Activated CD4-positive, alpha-beta T cell treated with anti-CD3 and anti-CD28 coated beads for 4 hours (primary cell): ENCODE results near the gene CD209.
"Not testable (repeated sequence)": the region's sequence is repeated elsewhere in the genome, so short reads cannot be mapped to it uniquely, and the experiment has no call there.

Source experiments
- DNase-seq, 2 donors: peaks; one replicate each; pipeline ENCODE4 v3.0.0-alpha.2; 2020

The CD209 gene, protein sequence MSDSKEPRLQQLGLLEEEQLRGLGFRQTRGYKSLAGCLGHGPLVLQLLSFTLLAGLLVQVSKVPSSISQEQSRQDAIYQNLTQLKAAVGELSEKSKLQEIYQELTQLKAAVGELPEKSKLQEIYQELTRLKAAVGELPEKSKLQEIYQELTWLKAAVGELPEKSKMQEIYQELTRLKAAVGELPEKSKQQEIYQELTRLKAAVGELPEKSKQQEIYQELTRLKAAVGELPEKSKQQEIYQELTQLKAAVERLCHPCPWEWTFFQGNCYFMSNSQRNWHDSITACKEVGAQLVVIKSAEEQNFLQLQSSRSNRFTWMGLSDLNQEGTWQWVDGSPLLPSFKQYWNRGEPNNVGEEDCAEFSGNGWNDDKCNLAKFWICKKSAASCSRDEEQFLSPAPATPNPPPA

DNA sequence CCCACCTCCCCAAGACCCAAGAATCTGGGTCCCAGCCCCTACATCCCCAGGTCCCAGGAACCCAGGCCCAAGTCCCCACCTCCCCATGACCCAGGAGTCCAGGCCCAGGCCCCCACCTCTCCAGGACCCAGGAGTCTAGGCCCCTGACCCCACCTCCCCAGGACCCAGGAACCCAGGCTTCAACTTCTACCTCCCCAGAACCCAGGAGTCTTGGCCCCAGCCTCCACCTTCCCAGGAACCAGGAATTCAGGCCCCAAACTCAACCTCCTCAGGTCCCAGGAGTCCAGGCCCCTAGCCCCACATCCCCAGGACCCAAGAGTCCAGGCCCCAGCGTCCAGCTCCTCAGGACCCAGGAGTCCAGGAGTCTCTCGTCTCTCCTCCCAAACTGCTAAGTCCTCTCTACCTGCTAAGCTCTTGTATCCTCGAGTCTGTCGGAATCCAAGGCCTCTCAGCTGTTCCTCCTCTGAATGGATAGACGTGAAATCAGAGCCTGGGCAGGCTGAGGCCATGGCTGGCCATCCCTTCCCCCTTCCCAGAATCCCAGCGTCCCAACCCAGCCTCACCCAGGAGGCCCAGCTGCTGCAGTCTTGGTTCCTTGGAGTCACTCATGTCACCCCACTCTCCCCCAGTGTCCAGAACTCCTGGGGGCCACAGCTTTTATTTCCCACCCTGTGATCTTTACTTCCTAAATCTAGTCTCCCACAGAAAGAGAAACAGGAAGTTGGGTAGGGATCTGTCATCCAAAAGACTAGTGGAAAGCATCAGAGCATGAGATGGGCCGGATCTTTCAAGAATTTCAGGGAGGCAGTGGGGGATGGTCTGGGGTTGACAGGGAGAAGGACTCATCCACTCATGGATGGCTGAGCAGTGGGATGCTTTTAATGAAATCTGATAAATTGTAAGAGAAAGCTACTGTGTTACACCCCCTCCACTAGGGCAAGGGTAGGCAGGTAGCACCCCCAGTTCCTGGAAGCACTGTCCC, at the start of gene CD209:
Gene CD209, minus strand, starts transcription at position 632 of the 982 bp plus-strand sequence. Its CDS starts 23 bp downstream, at position 609.
- DNase-seq: no peak

DNA sequence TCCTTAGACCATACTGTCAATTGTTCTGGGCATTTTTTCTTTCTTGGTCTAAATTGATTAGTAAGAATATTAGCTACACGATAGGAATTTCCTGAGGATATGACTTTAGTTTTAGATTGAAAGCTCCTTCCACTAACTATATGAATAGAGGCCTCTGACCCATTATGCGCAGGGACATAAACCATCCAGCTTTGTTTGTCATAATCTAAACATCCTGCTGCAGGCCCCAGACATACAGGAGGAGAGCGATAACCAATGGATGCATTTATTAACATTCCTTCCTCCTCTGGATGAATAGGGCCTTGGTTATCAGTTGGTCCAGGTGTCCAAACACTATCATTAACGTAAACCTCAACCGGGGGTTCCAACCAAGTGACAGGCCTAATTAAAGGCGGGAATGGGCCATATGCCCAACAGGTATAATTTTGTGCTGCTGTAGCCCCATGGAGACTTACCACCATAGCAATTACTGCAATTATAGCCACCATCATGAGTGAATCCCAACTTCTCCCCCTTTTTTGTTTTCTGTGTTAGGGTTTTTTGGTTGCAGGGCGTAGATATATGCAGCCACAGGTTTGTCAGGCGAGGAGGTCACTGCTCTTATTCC, 48.3 kb upstream of the CD209 start:
- no peak for DNase-seq

DNA sequence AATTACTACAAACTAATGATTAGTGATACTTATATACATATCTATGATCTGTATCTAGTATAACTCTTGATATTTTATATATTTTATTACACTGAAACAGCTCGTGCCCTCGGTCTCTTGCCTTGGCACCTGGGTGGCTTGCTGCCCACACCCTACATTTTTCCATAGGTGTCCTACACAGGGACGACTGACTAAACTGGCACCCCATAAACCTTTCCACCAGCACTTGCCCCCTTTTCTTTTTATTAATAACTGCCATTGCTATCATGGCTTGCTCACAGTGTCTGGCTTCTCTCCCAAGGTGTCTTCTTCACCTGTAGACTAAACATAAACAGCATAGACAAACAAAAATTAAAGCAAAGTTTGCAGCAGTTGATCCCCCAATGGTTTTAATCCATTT, 46.2 kb upstream of the CD209 start:
- DNase-seq: no peak

DNA sequence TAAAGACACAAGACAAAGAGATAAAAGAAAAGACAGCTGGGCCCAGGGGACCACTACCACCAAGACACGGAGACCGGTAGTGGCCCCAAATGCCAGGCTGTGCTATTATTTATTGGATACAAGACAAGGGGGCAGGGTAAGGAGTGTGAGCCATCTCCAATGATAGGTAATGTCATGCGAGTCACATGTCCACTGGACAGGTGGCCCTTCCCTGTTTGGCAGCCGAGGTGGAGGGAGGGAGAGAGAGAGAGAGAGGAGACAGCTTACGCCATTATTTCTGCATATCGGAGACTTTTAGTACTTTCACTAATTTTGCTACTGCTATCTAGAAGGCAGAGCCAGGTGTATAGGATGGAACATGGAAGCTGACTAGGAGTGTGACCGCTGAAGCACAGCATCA, 45.4 kb upstream of the CD209 start:
- DNase-seq: not testable (repeated sequence)

DNA sequence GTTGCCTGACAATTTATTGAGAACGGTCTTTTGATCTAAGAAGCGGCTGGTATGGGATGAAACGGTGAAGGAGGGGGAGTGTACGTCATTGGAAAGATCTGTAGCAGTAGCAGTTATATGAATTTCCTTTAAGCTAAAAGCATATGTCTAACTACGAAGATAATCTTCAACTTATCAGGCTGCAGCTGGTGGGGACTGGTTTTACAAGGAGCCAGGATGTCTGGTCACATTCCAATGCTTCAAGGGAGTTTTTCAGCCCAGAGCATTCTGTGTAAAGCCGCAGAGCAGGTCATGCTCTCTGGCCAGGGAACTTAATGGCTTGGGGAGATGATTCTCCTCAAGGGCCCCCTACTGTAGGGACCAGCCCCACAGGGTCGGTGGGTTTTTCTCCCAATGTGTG, 44.9 kb upstream of the CD209 start:
- no peak for DNase-seq

DNA sequence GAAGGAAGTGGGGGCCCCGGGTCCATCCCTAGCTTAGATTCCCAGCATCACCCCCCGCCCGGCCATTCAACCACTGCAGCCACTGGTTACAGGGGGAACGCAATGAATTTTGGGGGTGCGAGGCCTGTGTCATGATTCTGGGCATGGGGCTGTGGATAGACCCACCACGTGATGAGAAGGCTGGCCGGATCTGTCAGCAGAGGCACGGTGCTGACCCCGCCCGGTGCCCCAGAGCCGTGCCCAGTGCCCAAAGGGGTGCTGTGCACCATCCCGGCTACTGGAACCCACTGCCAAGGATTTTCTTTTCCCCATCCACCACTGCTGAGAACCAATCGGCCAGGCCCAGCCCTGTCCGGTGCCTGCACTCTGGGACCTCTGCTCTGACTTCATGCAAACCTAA, 43.1 kb upstream of the CD209 start:
- DNase-seq: no peak

DNA sequence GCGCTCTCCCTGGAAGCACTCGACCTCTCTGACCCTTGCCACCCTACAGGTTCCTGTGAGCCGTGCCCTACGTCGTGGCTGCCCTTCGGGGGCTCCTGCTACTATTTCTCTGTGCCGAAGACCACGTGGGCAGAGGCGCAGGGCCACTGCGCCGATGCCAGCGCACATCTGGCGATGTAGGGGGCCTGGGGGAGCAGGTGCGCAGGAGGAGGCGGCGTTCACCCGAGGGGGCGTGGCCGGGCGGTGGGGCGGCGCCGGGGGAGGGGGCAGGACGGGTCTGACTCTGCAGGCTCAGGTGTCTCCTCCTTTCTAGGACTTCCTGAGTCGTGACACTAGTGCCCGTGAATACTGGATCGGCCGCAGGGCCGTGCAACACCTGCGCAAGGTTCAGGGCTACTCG, 42.1 kb upstream of the CD209 start:
- peak; percentile 24 to 28 for DNase-seq

DNA sequence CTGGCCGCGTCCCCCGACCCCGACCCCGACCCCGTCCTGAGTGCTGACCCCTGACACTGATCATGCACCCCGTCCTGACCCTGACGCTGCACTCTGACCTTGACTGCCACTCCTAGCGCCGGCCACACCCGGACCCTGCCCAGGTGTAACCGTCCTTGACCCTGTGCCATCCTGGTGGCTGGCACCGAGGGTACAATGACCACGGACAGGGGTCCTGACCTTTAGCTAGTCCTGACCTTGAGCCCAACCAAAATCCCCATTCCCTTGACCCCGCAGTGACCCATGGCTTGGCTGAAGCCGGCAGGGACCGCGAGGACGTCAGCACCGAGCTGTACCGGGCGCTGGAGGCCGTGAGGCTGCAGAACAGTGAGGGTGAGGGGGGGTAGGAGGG, 41.6 kb upstream of the CD209 start:
- DNase-seq: no peak

DNA sequence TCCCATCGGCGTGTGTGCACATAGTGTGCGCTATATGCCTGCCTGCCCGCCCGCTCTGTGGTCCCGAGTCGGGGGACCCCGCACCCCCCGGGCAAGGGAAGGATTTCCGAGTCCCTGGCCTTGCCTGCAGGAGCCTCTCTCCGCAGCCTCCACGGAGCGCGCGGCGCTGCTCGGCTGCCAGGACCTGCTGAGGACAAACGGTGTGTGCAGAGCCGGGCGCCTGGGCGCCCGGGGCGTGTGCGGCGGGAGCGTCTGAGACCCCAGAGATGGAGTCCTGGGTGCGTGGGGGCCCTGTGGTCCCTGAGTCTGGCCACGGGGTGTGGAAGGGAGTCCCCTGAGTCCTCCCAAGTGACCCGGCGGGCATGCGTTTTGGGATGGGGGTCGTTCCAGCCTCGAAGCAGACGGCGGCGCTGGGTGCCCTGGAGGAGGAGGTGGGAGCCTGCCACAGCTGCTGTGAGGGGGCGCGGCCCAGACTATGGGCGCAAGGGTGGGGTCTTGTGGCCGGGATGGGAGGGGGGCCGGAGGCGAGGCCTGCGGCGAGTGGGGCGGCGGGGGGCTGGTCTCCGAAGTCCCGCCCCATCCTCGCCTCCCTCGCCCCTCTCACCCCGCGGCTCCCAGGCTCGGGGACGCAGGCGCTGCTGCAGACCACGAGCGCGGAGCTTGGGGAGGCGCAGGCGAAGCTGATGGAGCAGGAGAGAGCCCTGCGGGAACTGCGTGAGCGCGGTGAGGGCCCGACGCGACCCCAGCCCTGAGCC, 41.0 kb upstream of the CD209 start:
- DNase-seq: no peak

DNA sequence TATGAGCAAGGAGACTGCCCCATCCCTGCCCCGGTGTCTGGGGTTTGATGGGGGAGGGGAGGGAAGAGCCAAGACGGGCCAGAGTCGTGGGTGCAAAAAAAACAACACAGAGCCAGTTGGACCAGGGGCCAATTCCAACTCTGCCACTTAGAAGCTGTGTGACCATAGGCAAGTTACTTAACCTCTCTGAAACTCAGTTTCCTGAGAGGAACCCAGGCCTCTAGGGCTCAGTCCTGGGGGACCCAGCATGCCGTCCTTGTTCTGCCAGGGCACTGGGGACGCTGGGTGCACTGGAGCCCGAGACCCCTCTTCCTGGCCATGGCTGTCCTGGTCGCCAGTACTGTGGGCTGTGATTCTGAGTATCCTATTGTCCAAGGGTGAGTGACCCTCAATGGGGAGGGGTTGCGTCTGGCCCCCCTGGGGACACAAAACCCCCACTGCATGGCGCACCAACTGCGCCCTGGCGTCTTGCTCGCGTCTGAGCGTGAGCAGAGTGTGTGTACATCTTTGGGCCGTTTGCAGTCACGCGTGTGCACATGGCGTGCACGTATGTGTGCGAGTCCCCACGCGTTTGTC, 40.4 kb upstream of the CD209 start:
- DNase-seq: no peak

DNA sequence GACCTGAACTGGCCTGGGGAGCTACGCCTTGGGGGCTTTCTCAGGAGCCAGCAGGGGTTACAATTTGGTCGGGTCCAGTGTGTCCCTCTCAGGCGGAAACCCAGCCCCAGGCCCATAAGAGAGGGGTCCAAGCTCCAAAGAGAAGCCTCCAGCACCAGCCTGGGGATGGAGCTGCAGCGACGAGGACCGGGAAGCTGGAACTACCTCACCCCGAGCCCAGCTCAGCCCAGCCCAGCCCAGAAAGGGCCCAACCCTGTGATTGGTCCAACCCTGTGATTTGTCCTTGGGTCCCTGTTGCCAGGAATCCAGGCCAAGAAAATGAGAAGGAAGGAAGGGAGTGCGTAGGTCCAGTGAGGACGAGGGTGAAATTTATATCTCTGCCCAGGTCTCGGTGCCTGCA, 39.8 kb upstream of the CD209 start:
- no peak for DNase-seq

DNA sequence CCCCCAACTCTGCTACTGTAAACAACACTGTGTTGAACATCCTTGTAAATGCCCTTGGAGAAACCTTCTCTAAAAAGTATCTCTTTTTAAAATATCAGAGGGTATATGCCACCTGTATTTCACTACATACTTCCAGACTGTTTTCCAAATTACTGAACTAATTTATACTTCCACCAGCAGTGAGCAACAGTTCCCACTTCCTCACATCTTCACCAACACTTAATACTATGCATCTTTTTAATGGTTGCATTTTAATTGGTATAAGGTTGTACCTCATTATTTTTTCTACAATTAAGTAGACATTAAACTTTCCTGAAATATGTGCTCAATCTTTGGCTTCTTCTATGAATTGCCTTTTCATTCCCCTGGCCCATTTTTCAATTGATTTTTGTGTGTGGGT, 37.5 kb upstream of the CD209 start:
- no peak for DNase-seq

DNA sequence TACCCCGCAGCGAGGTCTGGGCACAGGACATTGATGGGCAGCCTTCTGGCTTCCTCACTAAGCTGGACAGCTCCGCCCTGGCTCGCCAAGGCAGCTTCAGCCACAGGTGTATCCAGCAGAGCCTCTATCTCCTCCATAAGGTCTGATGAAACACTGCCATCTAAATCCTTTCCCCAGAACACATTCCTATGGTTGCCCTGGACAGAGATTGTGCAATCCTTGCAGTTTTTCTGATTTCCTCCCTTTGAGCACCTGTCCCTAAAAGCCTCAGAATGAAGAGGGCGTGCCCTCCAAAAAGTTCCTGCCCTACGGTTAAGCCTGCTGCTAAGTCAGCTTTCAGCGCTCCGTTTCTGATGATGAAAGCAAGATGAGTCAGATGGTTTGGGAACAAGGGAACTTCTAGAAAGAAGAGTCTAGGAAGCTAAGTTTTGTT, 36.7 kb upstream of the CD209 start:
- DNase-seq: no peak

DNA sequence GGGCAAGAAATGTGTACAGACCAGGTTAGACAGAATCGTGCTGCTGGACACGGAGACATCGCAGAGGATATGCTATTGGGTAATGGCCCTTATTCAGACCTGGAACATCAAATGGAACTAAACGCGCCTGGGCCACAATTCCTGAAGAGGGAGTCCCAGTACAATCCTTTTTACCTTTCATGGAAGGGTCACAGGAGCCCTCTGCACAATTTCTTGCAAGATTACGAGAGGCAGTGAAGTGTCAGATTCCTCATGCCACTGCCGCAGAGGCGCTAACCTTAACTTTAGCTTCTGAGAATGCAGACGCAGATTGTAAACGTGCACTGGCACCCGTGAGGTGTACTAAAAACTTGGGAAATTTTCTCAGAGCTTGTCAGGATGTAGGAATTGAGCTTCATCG, 33.8 kb upstream of the CD209 start:
- DNase-seq: no peak

DNA sequence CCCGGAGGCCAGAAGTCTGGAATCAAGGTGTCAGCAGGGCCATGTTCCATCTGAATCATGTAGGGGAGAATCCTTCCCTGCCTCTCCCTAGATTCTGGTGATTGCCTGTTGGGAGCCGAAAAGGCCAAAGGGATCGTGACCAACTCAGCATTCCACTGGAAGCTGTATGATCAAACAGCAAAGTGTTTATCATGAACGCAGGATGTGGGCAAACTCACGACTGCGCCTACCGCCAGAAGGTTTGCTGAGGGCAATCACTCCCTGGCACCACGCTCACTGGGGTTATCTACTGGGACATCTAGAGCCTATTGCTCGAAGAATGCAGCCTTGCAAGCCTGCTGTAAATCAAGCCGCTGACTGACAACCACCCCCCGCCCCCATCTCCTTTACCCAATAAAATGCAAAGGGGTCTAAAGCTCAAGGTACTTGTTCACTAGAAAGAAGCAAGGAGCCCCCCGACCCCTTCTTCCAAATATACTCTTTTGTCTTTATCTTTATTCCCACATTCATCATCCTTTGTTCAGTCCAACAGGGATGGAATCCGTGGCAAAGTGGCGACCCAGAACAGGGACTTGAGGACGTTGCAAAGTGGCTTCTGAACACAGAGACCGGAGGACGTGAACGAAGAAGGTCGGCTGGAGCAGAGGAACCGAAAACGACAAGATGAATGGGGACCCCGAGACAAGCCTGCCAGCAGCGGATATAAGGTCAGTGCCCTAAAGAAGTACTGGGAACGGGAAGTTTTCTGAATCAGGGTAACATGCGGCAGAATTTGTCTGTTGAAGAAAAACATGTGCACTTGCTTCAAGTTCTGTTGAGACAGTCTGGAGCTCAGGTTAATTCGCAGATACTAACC, 32.5 kb upstream of the CD209 start:
- DNase-seq: no peak

DNA sequence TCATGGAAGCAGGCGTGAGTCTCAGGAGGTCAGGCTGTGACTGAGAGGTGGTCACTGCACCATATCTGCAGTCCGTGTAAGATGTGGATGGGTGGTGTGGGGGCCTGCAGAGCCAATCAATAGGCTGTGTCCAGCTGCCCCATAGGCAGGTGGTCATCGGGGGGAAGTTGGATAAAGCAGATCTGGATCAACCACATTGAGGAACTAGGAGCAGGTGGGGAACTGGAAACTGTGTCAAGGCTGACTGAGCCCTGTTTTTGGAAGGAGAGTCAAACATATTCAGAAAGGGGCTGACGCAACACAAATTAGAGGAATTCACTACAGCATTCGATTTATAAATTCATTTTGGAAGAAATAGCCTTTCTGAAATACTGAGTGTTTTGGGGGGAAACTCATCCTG, 30.7 kb upstream of the CD209 start:
- DNase-seq: no peak

DNA sequence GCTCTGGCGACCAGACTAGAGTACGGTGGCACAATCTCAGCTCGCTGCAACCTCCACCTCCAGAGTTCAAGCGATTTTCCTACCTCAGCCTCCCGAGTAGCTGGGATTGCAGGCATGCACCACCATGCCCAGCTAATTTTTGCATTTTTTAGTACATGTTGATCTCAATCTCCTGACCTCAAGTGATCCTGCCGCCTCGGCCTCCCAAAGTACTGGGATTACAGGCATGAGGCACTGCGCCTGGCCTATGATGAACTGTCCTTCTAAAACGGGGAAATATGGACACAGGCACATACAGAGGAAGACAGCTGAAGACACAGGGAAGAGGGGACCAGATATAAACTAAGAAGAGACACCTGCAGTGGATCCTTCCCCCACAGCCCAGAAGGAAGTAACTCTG, 28.4 kb upstream of the CD209 start:
- no peak for DNase-seq

DNA sequence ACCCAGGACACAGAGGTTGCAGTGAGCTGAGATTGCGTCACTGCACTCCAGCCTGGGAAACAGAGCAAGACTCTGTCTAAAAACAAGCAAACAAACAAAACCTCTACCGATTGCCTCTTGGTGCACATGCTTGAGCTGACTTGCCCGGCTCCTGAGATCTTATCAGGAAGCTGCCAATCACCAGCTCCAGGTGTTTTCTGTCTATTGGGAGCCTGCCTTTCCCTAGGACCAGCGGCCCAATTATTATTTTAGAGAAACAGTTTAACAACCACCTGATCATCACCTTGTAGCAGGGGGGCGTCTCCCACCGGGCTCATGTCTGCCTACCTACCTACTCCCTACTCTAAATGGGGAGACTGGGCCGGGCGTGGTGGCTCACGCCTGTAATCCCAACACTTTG, 26.5 kb upstream of the CD209 start:
- no peak for DNase-seq

DNA sequence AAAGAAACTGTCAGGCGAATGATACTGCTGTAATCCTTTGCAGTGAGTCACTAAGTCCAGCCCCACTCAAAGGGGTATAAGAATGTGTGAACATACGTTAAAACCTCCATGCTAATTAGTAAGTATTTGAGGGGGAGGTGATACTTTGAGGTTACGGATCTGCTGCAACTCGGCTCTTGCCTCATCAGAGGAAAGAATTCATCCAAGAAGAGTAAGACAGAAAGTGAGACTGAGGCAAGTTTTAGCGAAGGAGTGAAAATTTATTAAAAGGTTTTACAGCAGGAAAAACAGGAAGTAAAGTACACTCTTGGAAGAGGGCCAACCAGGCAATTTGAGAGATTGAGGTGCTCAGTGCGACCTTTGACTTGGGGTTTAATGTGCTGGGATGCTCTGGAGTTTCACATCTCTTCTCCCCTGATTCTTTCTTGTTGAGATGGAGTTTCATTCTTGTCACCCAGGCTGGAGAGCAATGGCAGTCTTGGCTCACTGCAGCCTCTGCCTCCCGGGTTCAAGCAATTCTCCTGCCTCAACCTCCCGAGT, 25.5 kb upstream of the CD209 start:
- DNase-seq: peak; percentile 16 to 21

DNA sequence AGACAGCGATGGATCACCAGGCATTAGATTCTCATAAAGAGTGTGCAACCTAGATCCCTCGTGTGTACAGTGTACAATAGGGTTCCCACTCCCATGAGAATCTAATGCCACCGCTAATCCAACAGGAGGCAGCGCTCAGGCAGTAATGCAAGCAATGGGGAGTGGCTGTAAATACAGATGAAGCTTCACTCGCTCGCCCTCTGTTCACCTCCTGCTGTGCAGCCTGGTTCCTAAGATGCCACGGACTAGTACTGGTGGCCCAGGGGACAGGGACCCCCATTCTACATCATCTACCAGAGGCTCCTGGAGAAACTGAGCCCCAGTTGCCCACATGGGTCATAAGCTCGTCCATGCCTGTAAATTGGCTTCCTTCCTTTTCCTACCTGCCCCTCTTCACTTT, 23.7 kb upstream of the CD209 start:
- no peak for DNase-seq

DNA sequence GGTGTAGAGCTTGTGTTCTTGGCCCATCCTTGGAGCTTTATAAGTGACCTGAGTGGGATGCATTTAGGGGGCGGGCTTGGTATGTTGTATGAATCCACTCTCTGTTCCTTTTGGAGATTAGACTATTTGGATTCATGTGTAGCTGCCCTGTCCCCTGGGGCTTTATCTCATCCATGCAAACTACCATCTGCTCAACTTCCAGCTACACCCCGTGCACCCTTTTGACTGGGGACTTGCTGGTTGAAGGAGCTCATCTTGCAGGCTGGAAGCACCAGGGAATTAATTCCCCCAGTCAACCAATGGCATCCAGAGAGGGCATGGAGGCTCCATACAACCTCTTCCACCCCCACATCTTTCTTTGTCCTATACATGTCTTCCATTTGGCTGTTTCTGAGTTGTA, 21.8 kb upstream of the CD209 start:
- DNase-seq: no peak
